H1 (cell line): ENCODE results near the gene LLGL2. TPM values are rescaled to one million over a fixed set of nuclear protein-coding genes. Genes with fewer than 3 reads are reported as not detected.

Source experiments
- ASH2L ChIP-seq: fragments of 200-600, 300-600 bp; sonication (generic); IDR thresholded peaks from one replicate; pipeline ENCODE4 v1.7.1; 2017; ENCODE audit warnings: low read length
- CHD2 ChIP-seq: IDR thresholded peaks from 2 replicates; pipeline ENCODE4 v1.6.1; 2012; ENCODE audit warnings: low read length, improper control_type of control experiment
- EGR1 ChIP-seq: IDR thresholded peaks from 2 replicates; pipeline ENCODE4 v1.6.1; 2011; ENCODE audit warnings: low read depth, low read length, borderline replicate concordance
- JUND ChIP-seq: IDR thresholded peaks from 2 replicates; pipeline ENCODE4 v1.6.1; 2011; ENCODE audit warnings: mild to moderate bottlenecking, improper control_type of control experiment, low read length
- KDM5A ChIP-seq: fragments of 200-600 bp; IDR thresholded peaks from 2 replicates; pipeline ENCODE4 v1.7.1; 2012; ENCODE audit warnings: mild to moderate bottlenecking, low read length, inconsistent platforms, mixed read lengths
- NRF1 ChIP-seq: IDR thresholded peaks from 2 replicates; pipeline ENCODE4 v1.6.1; 2011; ENCODE audit warnings: mild to moderate bottlenecking, low read depth, low read length, improper control_type of control experiment
- RAD21 ChIP-seq, 2 experiments: IDR thresholded peaks in 1 of 2; conservative IDR thresholded peaks in 1 of 2; 2 replicates each; pipeline ENCODE4 v1.6.1; 2011; ENCODE audit warnings: low read depth in 2 of 2, low read length in 2 of 2, improper control_type of control experiment in 1 of 2, inconsistent platforms in 1 of 2, mild to moderate bottlenecking in 1 of 2, moderate library complexity in 1 of 2
- RNF2 ChIP-seq: fragments of 200-900, 300-1000 bp; sonication (generic); IDR thresholded peaks from 2 replicates; pipeline ENCODE4 v1.7.1; 2016; ENCODE audit warnings: borderline replicate concordance, low read depth, mild to moderate bottlenecking, antibody characterized with exemption, low read length; ENCODE audit not compliant: poor library complexity, severe bottlenecking; ENCODE audit errors: missing control alignments
- RXRA ChIP-seq: IDR thresholded peaks from 2 replicates; pipeline ENCODE4 v1.6.1; 2011; ENCODE audit warnings: low read depth, mild to moderate bottlenecking, low read length, moderate library complexity; ENCODE audit not compliant: insufficient read depth
- SAP30 ChIP-seq: fragments of 300-600 bp; sonication (generic); IDR thresholded peaks from 2 replicates; pipeline ENCODE4 v1.7.1; 2012; ENCODE audit warnings: low read length, moderate library complexity, mild to moderate bottlenecking, inconsistent platforms; ENCODE audit not compliant: insufficient read depth, insufficient replicate concordance
- SIN3A ChIP-seq, 2 experiments: IDR thresholded peaks in 1 of 2; conservative IDR thresholded peaks in 1 of 2; 2 replicates each; pipeline ENCODE4 v1.6.1; 2011 to 2012; ENCODE audit warnings: low read length in 2 of 2, improper control_type of control experiment in 1 of 2, low read depth in 1 of 2, mild to moderate bottlenecking in 1 of 2
- SIRT6 ChIP-seq: IDR thresholded peaks from one replicate; pipeline ENCODE4 v1.7.1; 2012; ENCODE audit warnings: low read length, inconsistent platforms
- SUZ12 ChIP-seq: fragments of 200-600 bp; sonication (generic); IDR thresholded peaks from 2 replicates; pipeline ENCODE4 v1.6.1; 2012; ENCODE audit warnings: mild to moderate bottlenecking, inconsistent platforms, low read length, moderate library complexity, mixed read lengths
- TAF1 ChIP-seq: IDR thresholded peaks from 2 replicates; pipeline ENCODE4 v1.6.1; 2011; ENCODE audit warnings: mild to moderate bottlenecking, low read depth, low read length
- TBP ChIP-seq: IDR thresholded peaks from 2 replicates; pipeline ENCODE4 v1.6.1; 2011; ENCODE audit warnings: low read depth, low read length, improper control_type of control experiment
- TCF12 ChIP-seq: IDR thresholded peaks from 2 replicates; pipeline ENCODE4 v1.6.1; 2011; ENCODE audit warnings: low read depth, mild to moderate bottlenecking, low read length
- YY1 ChIP-seq: IDR thresholded peaks from 2 replicates; pipeline ENCODE4 v1.6.1; 2011; ENCODE audit warnings: low read depth, mild to moderate bottlenecking, low read length
- polyA plus RNA-seq, 7 experiments: library from polyadenylated mRNA; depleted of rRNA in 3 of 7; stranded (reverse) in 5 of 7; unstranded in 2 of 7; fragments of >200 nt in 5 of 7; fragments of 200-250 nt in 2 of 7; gene quantifications; 1 replicate in 5 of 7; 2 replicates in 1 of 7; 4 replicates in 1 of 7; pipeline versions ENCODE4 v1.2.1 to v1.2.3, GENCODE V29; 2011 to 2013; ENCODE audit warnings: missing spikeins in 2 of 7, mixed read lengths in 2 of 7
- total RNA-seq: library from RNA; stranded (reverse); fragmentation: NEBNext Ultra II Directional; extraction: Animal tissue kit (Norgen Biotek cat#: 25700); gene quantifications from 2 replicates; pipeline ENCODE4 v1.2.1, GENCODE V29; 2021
- TF ChIP-seq, protein P1 (sequence below): IDR thresholded peaks from 2 replicates; pipeline ENCODE4 v1.6.1; 2011; ENCODE audit warnings: low read depth, mild to moderate bottlenecking, low read length; ENCODE audit not compliant: insufficient read depth

Gene LLGL2
- total and polyA plus RNA-seq, 2 of the 8 experiments (the other 6 are each of a cell fraction or from before 2014, with no cell fraction given), result 64.5 to 77.1 TPM

DNA sequence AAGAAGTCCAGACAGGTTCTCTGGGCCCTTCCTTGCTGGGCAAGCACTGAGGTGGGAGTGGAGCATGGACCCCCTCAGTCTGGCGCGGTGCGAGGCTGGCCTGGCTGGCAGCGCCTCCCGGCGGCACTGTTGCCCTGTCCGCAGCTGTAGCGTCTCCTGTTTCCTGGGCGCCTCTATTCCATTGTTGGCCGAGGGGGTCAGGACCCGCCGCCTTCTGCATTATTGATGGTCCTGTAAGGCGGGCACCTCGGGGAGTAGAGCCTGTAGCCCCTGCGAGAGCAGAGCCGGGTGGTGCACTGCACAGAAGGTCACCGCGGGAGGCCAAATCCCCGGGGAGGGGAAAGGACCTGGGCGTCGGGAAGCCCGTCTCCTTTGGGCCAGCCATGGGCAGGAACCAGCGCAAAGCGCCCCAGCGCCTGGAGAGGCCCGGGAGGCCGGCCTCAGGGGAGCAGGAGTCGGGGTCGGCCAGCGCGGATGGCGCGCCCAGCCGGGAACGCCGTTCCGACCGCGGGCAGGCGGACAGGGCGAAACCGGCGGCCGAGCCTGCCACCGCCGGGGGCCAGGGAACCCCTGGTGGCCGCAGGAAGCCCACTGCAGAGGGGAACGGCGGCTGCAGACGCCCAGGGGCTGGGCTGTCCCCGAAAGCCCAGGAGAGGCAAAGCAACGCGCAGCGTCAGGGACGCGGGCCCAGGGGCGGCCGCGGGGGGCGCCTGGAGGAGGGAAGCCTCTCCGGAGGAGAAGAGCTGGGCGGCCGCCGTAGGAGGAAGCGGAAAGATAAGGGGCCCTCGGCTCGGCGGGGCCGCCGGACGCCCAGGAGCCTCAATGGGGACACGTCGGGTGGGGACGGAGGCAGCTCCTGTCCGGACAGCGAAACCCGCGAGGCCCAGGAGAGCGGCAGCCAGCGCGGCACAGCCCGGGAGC lies 62.4 kb downstream of the LLGL2 start, which contains the start of gene MYO15B (continued):
- TF ChIP-seq, protein P1, sequence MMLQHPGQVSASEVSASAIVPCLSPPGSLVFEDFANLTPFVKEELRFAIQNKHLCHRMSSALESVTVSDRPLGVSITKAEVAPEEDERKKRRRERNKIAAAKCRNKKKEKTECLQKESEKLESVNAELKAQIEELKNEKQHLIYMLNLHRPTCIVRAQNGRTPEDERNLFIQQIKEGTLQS, result no peak
- no peak for TF ChIP-seq SIN3A (conservative IDR thresholded peaks at IDR 0.05 in 1 of 2, IDR thresholded peaks at IDR 0.05 in 1 of 2; ENCODE audit: low read depth in 1 of 2, low read length in 2 of 2)
- TF ChIP-seq SAP30, result no peak
- no peak for TF ChIP-seq NRF1
- no peak for TF ChIP-seq YY1
- TF ChIP-seq KDM5A, result no peak
- TF ChIP-seq RAD21 (IDR thresholded peaks at IDR 0.05 in 1 of 2, conservative IDR thresholded peaks at IDR 0.05 in 1 of 2; ENCODE audit: low read depth in 2 of 2, low read length in 2 of 2), result peak; percentile 53 to 65
- no peak for TF ChIP-seq TAF1
- no peak for TF ChIP-seq TCF12
- TF ChIP-seq RNF2, result no peak
- TF ChIP-seq CHD2, result no peak
- no peak for TF ChIP-seq SIRT6
- no peak for TF ChIP-seq RXRA
- no peak for TF ChIP-seq JUND
- no peak for TF ChIP-seq EGR1
- peak; percentile 29; the same call in 1 of the 2 replicates for TF ChIP-seq SUZ12
- TF ChIP-seq TBP, result peak; percentile 7; the same call in 1 of the 2 replicates
- peak; percentile 90 for TF ChIP-seq ASH2L
- TF ChIP-seq, all 59 proteins: peak for 8
